Immature natural killer cell (primary cell): Measurements from ENCODE around the gene MCCC1. TPM values are rescaled to one million over a fixed set of nuclear protein-coding genes. Genes with fewer than 3 reads are reported as not detected.
A peak's percentile ranks its signal among the peaks of the same experiment; 100 is the strongest.

Experiments
- DNase-seq, 3 donors: peaks; one replicate each; pipeline ENCODE4 v3.0.0; 2022; ENCODE audit warnings: mixed read lengths in 1 of 3
- H3K27ac Mint-ChIP-seq, 6 donors: one replicate each; pipeline ENCODE4 v1.8.0; 2020; ENCODE audit warnings: mixed read lengths in 6 of 6, mild to moderate bottlenecking in 5 of 6, inconsistent platforms in 4 of 6, moderate library complexity in 3 of 6
- H3K27me3 Mint-ChIP-seq, 3 donors: one replicate each; pipeline ENCODE4 v1.8.0; 2020 to 2021; ENCODE audit warnings: low read depth in 3 of 3, mild to moderate bottlenecking in 3 of 3, mixed read lengths in 3 of 3, moderate library complexity in 3 of 3, inconsistent platforms in 1 of 3
- H3K36me3 Mint-ChIP-seq, 3 donors: one replicate each; pipeline ENCODE4 v1.8.0; 2020; ENCODE audit warnings: mixed read lengths in 3 of 3, inconsistent platforms in 2 of 3, mild to moderate bottlenecking in 2 of 3
- H3K4me1 Mint-ChIP-seq, 2 donors: one replicate each; pipeline ENCODE4 v1.8.0; 2020; ENCODE audit warnings: inconsistent platforms in 2 of 2, mild to moderate bottlenecking in 2 of 2, mixed read lengths in 2 of 2, moderate library complexity in 1 of 2
- H3K4me3 Mint-ChIP-seq, 5 donors: one replicate each; pipeline ENCODE4 v1.8.0; 2020; ENCODE audit warnings: mild to moderate bottlenecking in 5 of 5, mixed read lengths in 5 of 5, inconsistent platforms in 3 of 5, moderate library complexity in 3 of 5
- H3K9me3 Mint-ChIP-seq, 6 donors: one replicate each; pipeline ENCODE4 v1.8.0; 2020; ENCODE audit warnings: mild to moderate bottlenecking in 6 of 6, mixed read lengths in 6 of 6, inconsistent platforms in 4 of 6, moderate library complexity in 3 of 6
- polyA plus RNA-seq, 3 donors: library from polyadenylated mRNA; unstranded; fragments of 300-500 nt; fragmentation: Illumina TruSeq; gene quantifications; one replicate each; pipeline ENCODE4 v1.2.3, GENCODE V29; 2021

Gene MCCC1
- polyA plus RNA-seq, 3 donors from 2014 or later = 15.2 to 35.5 (median 23.0) TPM

GRCh38 chr3:183061391-183062172 is 37.7 kb downstream of the MCCC1 start:
- Mint-ChIP-seq H3K9me3 (no peaks in the 10 kb centered on the region), H3K4me3 (no peak overlapping the region), H3K27me3 (no peaks in the 10 kb centered on the region), H3K27ac (peak overlapping the region in 2 of 6 donors; percentile 15 to 32), H3K4me1 (no peaks in the 10 kb centered on the region), H3K36me3 (peaks cover 8 to 27% (median 12%) of the 10 kb centered on the region in 3 donors)
- DNase-seq = no peak

GRCh38 chr3:183058351-183058750 is 40.9 kb downstream of the MCCC1 start:
- Mint-ChIP-seq H3K9me3 (no peaks in the 10 kb centered on the region), H3K4me1 (no peaks in the 10 kb centered on the region), H3K4me3 (no peak overlapping the region), H3K36me3 (peaks cover 0 to 15% (median 6%) of the 10 kb centered on the region in 3 donors), H3K27ac (no peak overlapping the region), H3K27me3 (no peaks in the 10 kb centered on the region)
- DNase-seq = no peak

GRCh38 chr3:183050706-183051105 is 48.6 kb downstream of the MCCC1 start:
- H3K36me3 Mint-ChIP-seq = peaks cover 27 to 47% (median 38%) of the 10 kb centered on the region in 3 donors
- H3K9me3 Mint-ChIP-seq = no peaks in the 10 kb centered on the region
- DNase-seq = no peak
- H3K27me3 Mint-ChIP-seq = peaks cover 0 to 1% (median 0%) of the 10 kb centered on the region in 3 donors
- peak overlapping the region in 1 of 6 donors; percentile 18 for H3K27ac Mint-ChIP-seq
- no peak overlapping the region for H3K4me3 Mint-ChIP-seq
- H3K4me1 Mint-ChIP-seq = peaks cover 0 to under 1% of the 10 kb centered on the region in 2 donors

- peaks cover 27 to 62% (median 53%) of the 10 kb centered on the region in 3 donors for H3K36me3 Mint-ChIP-seq
- DNase-seq = no peak
- no peak overlapping the region for H3K27ac Mint-ChIP-seq
- H3K4me1 Mint-ChIP-seq = peaks cover 3 to 13% of the 10 kb centered on the region in 2 donors
- peaks cover 0 to 2% (median 0%) of the 10 kb centered on the region in 3 donors for H3K27me3 Mint-ChIP-seq
- H3K4me3 Mint-ChIP-seq = no peak overlapping the region
- H3K9me3 Mint-ChIP-seq = no peaks in the 10 kb centered on the region
These were observed 52.4 kb downstream of the MCCC1 start for GRCh38 chr3:183046883-183047282.

GRCh38 chr3:183044547-183045229 is 54.6 kb downstream of the MCCC1 start:
- Mint-ChIP-seq H3K9me3 (no peaks in the 10 kb centered on the region), H3K27me3 (peaks cover 0 to 4% (median 0%) of the 10 kb centered on the region in 3 donors), H3K4me1 (peaks cover 3 to 13% of the 10 kb centered on the region in 2 donors), H3K27ac (peak overlapping the region in 2 of 6 donors; percentile 11 to 78), H3K36me3 (peaks cover 25 to 55% (median 46%) of the 10 kb centered on the region in 3 donors), H3K4me3 (no peak overlapping the region)
- DNase-seq = no peak

- H3K27me3 Mint-ChIP-seq = peaks cover 0 to 2% (median 0%) of the 10 kb centered on the region in 3 donors
- H3K27ac Mint-ChIP-seq = no peak overlapping the region
- peaks cover 36 to 59% (median 41%) of the 10 kb centered on the region in 3 donors for H3K36me3 Mint-ChIP-seq
- H3K4me3 Mint-ChIP-seq = no peak overlapping the region
- no peaks in the 10 kb centered on the region for H3K9me3 Mint-ChIP-seq
- no peaks in the 10 kb centered on the region for H3K4me1 Mint-ChIP-seq
- DNase-seq = no peak
These were observed 60.5 kb downstream of the MCCC1 start for GRCh38 chr3:183038757-183039156.

- H3K4me1 Mint-ChIP-seq = no peaks in the 10 kb centered on the region
- no peaks in the 10 kb centered on the region for H3K9me3 Mint-ChIP-seq
- peak overlapping the region in 1 of 6 donors; percentile 51 for H3K27ac Mint-ChIP-seq
- peaks cover 31 to 57% (median 43%) of the 10 kb centered on the region in 3 donors for H3K36me3 Mint-ChIP-seq
- DNase-seq = no peak
- H3K4me3 Mint-ChIP-seq = no peak overlapping the region
- peaks cover 0 to 2% (median 0%) of the 10 kb centered on the region in 3 donors for H3K27me3 Mint-ChIP-seq
These were observed 61.1 kb downstream of the MCCC1 start for GRCh38 chr3:183038221-183038620.

GRCh38 chr3:183033746-183034145 is 65.5 kb downstream of the MCCC1 start:
- Mint-ChIP-seq H3K9me3 (no peaks in the 10 kb centered on the region), H3K4me3 (no peak overlapping the region), H3K27ac (no peak overlapping the region), H3K36me3 (peaks cover 33 to 68% (median 43%) of the 10 kb centered on the region in 3 donors), H3K4me1 (no peaks in the 10 kb centered on the region), H3K27me3 (peaks cover 0 to 4% (median 0%) of the 10 kb centered on the region in 3 donors)
- no peak for DNase-seq

GRCh38 chr3:183032880-183033555 is 66.3 kb downstream of the MCCC1 start:
- Mint-ChIP-seq H3K4me3 (no peak overlapping the region), H3K27me3 (peaks cover 0 to 4% (median 0%) of the 10 kb centered on the region in 3 donors), H3K27ac (no peak overlapping the region), H3K9me3 (no peaks in the 10 kb centered on the region), H3K36me3 (peaks cover 37 to 67% (median 46%) of the 10 kb centered on the region in 3 donors), H3K4me1 (no peaks in the 10 kb centered on the region)
- no peak for DNase-seq

- no peak for DNase-seq
- no peak overlapping the region for H3K4me3 Mint-ChIP-seq
- H3K36me3 Mint-ChIP-seq = peaks cover 32 to 60% (median 40%) of the 10 kb centered on the region in 3 donors
- no peaks in the 10 kb centered on the region for H3K9me3 Mint-ChIP-seq
- H3K27me3 Mint-ChIP-seq = peaks cover 0 to 4% (median 0%) of the 10 kb centered on the region in 3 donors
- H3K4me1 Mint-ChIP-seq = no peaks in the 10 kb centered on the region
- H3K27ac Mint-ChIP-seq = peak overlapping the region in 1 of 6 donors; percentile 58
These were observed 67.5 kb downstream of the MCCC1 start for GRCh38 chr3:183031826-183032225.

- H3K27me3 Mint-ChIP-seq = peaks cover 0 to 4% (median 0%) of the 10 kb centered on the region in 3 donors
- no peak overlapping the region for H3K27ac Mint-ChIP-seq
- H3K4me1 Mint-ChIP-seq = no peaks in the 10 kb centered on the region
- no peaks in the 10 kb centered on the region for H3K9me3 Mint-ChIP-seq
- H3K36me3 Mint-ChIP-seq = peaks cover 29 to 49% (median 38%) of the 10 kb centered on the region in 3 donors
- no peak for DNase-seq
- H3K4me3 Mint-ChIP-seq = no peak overlapping the region
These were observed 70.9 kb downstream of the MCCC1 start for GRCh38 chr3:183028416-183028815.

- Mint-ChIP-seq H3K4me1 (no peaks in the 10 kb centered on the region), H3K36me3 (peaks cover 29 to 42% (median 39%) of the 10 kb centered on the region in 3 donors), H3K27me3 (peaks cover 0 to 4% (median 0%) of the 10 kb centered on the region in 3 donors), H3K27ac (peak overlapping the region in 1 of 6 donors; percentile 42), H3K4me3 (no peak overlapping the region), H3K9me3 (no peaks in the 10 kb centered on the region)
- no peak for DNase-seq
These were observed 72.0 kb downstream of the MCCC1 start for GRCh38 chr3:183027276-183027675.

GRCh38 chr3:183022936-183023516 is 76.3 kb downstream of the MCCC1 start:
- Mint-ChIP-seq H3K4me3 (no peak overlapping the region), H3K9me3 (no peaks in the 10 kb centered on the region), H3K4me1 (no peaks in the 10 kb centered on the region), H3K27me3 (no peaks in the 10 kb centered on the region), H3K27ac (no peak overlapping the region), H3K36me3 (peaks cover 9 to 36% (median 33%) of the 10 kb centered on the region in 3 donors)
- no peak for DNase-seq
